GM12864 (cell line): Measurements from ENCODE around the gene VAPB.

ENCODE experiments used
- DNase-seq: peaks from one replicate; pipeline ENCODE4 v3.0.0-alpha.2; 2011; ENCODE audit warnings: low read depth
- H3K4me3 ChIP-seq: 2 replicates; pipeline ENCODE4 v1.5.1; 2011; ENCODE audit warnings: mild to moderate bottlenecking, low read depth, low read length, control low read depth
- CTCF ChIP-seq: IDR thresholded peaks from 2 replicates; pipeline ENCODE4 v1.5.1; 2011; ENCODE audit warnings: low read depth, mild to moderate bottlenecking, moderate library complexity, low read length, control low read depth, inconsistent platforms; ENCODE audit errors: missing control alignments

The VAPB gene

GRCh38 chr20:58441723-58442122 lies 52.7 kb downstream of the VAPB start:
- no peak overlapping the region for H3K4me3 ChIP-seq
- DNase-seq, result no peak
- TF ChIP-seq CTCF, result no peak

GRCh38 chr20:58444746-58445255 lies 55.8 kb downstream of the VAPB start:
- DNase-seq, result no peak
- no peak for TF ChIP-seq CTCF
- H3K4me3 ChIP-seq, result no peak overlapping the region

GRCh38 chr20:58446264-58446959 lies 57.4 kb downstream of the VAPB start:
- no peak for DNase-seq
- no peak for TF ChIP-seq CTCF

GRCh38 chr20:58446960-58447265 lies 57.9 kb downstream of the VAPB start:
- H3K4me3 ChIP-seq, result no peak overlapping the region
- DNase-seq, result no peak
- no peak for TF ChIP-seq CTCF

More at GRCh38 chr20:58446264-58446959, 57.4 kb downstream of the VAPB start:
- H3K4me3 ChIP-seq, result no peak overlapping the region

- DNase-seq, result no peak
These were observed 58.7 kb downstream of the VAPB start for GRCh38 chr20:58447511-58448391.

DNA sequence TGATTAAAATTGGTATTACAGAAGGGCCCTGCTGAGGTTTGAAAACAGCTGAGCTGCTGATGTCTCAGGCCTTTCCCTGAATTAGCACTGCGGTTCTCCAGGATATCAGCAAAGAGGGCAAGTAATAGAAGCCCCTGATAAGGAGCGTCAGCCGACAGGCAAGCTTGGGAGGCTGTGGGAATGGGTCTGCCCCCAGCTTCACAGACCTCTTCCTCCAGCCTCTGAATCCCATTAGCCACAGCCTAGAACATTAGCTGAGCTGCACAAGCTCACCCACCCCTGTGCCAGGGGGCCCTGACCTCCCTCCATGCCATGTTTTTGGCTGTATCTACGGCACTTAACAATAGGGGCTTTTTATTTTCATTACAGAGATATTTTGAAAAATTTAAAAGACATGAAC lies 59.9 kb downstream of the VAPB start:
- TF ChIP-seq CTCF, result no peak
- H3K4me3 ChIP-seq, result no peak overlapping the region
- DNase-seq, result no peak

More at GRCh38 chr20:58447511-58448391, 58.7 kb downstream of the VAPB start:
- no peak overlapping the region for H3K4me3 ChIP-seq
- peak; percentile 80 for TF ChIP-seq CTCF
